Caco-2 (cell line): ENCODE data around the gene TET3. TPM values are rescaled to one million over a fixed set of nuclear protein-coding genes. Genes with fewer than 3 reads are reported as not detected.

Experiments used
- BruUV-seq: library from RNA; stranded (reverse); fragments of 400-500 nt; replicated peaks from 2 replicates; lab custom pipeline; 2021; lab: Mats Ljungman, UMichigan
- CTCF ChIA-PET: fragments of 300-600 bp; sonication (Branson Sonifier 250); formaldehyde crosslinking; loops from one replicate; lab custom pipeline; 2022; ENCODE audit warnings: antibody characterized with exemption; lab: Charles Lee
- POLR2A ChIA-PET: fragments of 300-600 bp; sonication (Branson Sonifier 250); formaldehyde crosslinking; loops from one replicate; lab custom pipeline; 2022; ENCODE audit warnings: antibody characterized with exemption; lab: Charles Lee
- DNase-seq, 2 experiments: peaks; one replicate each; pipeline versions ENCODE4 v3.0.0 to v3.0.0-alpha.2; 2020 to 2022
- H3K27me3 ChIP-seq: replicated peaks from 2 replicates; pipeline ENCODE4 v1.6.0; 2011; ENCODE audit warnings: low read length; ENCODE audit not compliant: control insufficient read depth, insufficient read depth
- H3K36me3 ChIP-seq: 2 replicates; pipeline ENCODE4 v1.5.1; 2011; ENCODE audit warnings: low read length; ENCODE audit not compliant: control insufficient read depth, insufficient read depth
- H3K4me1 ChIP-seq: fragments of 250-450 bp; sonication (Bioruptor Pico); 2 replicates; pipeline ENCODE4 v1.5.1; 2020; ENCODE audit warnings: mild to moderate bottlenecking
- H3K4me3 ChIP-seq: 2 replicates; pipeline ENCODE4 v1.5.1; 2011; ENCODE audit warnings: low read depth, mild to moderate bottlenecking, control low read depth, low read length
- H3K9me3 ChIP-seq: fragments of 250-450 bp; sonication (Bioruptor Pico); 2 replicates; pipeline ENCODE4 v1.5.1; 2020; ENCODE audit warnings: mild to moderate bottlenecking, moderate library complexity
- H3K27ac Mint-ChIP-seq: one replicate; pipeline ENCODE4 v1.8.0; 2022; ENCODE audit warnings: mixed read lengths; ENCODE audit not compliant: unreplicated experiment
- H3K27me3 Mint-ChIP-seq: one replicate; pipeline ENCODE4 v1.8.0; 2022; ENCODE audit warnings: mixed read lengths; ENCODE audit not compliant: insufficient read depth, unreplicated experiment
- H3K36me3 Mint-ChIP-seq: one replicate; pipeline ENCODE4 v1.8.0; 2022; ENCODE audit warnings: mild to moderate bottlenecking, mixed read lengths; ENCODE audit not compliant: insufficient read depth, unreplicated experiment
- H3K4me1 Mint-ChIP-seq: one replicate; pipeline ENCODE4 v1.8.0; 2022; ENCODE audit warnings: low read depth, mixed read lengths; ENCODE audit not compliant: unreplicated experiment
- H3K4me3 Mint-ChIP-seq: one replicate; pipeline ENCODE4 v1.8.0; 2022; ENCODE audit warnings: mild to moderate bottlenecking, moderate library complexity, mixed read lengths; ENCODE audit not compliant: unreplicated experiment
- H3K9me3 Mint-ChIP-seq: one replicate; pipeline ENCODE4 v1.8.0; 2022; ENCODE audit warnings: mixed read lengths; ENCODE audit not compliant: unreplicated experiment
- intact Hi-C: fragments of 100-400 bp; cut with micrococcal nuclease; formaldehyde crosslinking; loops from one replicate; pipeline ENCODE4 v1.10.0; 2022; ENCODE audit not compliant: unreplicated experiment
- total RNA-seq: library from RNA; stranded (reverse); gene quantifications from 2 replicates; pipeline ENCODE4 v1.2.3, GENCODE V29; 2022
- TF ChIP-seq, protein P1 (sequence below), 2 experiments: fragments of 200-600 bp in 1 of 2; IDR thresholded peaks; 1 replicate in 1 of 2; 2 replicates in 1 of 2; pipeline versions ENCODE4 v1.5.1 to v1.8.0; 2011 to 2022; ENCODE audit warnings: antibody characterized with exemption in 1 of 2, control low read depth in 1 of 2, inconsistent platforms in 1 of 2, low read depth in 1 of 2, low read length in 1 of 2, mild to moderate bottlenecking in 1 of 2, moderate library complexity in 1 of 2; ENCODE audit not compliant: insufficient read depth in 1 of 2, severe bottlenecking in 1 of 2, unreplicated experiment in 1 of 2

Gene TET3
- total RNA-seq, 1 experiment from 2014 or later = 27.5 TPM

- TF ChIP-seq, protein P1, sequence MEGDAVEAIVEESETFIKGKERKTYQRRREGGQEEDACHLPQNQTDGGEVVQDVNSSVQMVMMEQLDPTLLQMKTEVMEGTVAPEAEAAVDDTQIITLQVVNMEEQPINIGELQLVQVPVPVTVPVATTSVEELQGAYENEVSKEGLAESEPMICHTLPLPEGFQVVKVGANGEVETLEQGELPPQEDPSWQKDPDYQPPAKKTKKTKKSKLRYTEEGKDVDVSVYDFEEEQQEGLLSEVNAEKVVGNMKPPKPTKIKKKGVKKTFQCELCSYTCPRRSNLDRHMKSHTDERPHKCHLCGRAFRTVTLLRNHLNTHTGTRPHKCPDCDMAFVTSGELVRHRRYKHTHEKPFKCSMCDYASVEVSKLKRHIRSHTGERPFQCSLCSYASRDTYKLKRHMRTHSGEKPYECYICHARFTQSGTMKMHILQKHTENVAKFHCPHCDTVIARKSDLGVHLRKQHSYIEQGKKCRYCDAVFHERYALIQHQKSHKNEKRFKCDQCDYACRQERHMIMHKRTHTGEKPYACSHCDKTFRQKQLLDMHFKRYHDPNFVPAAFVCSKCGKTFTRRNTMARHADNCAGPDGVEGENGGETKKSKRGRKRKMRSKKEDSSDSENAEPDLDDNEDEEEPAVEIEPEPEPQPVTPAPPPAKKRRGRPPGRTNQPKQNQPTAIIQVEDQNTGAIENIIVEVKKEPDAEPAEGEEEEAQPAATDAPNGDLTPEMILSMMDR (IDR thresholded peaks at IDR 0.05; ENCODE audit: insufficient read depth in 1 of 2, low read depth in 1 of 2, low read length in 1 of 2, severe bottlenecking in 1 of 2, unreplicated experiment in 1 of 2) = no peak
- H3K36me3 ChIP-seq = no peaks in the 10 kb centered on the region
- intact Hi-C loops = no loop called here
- Mint-ChIP-seq H3K36me3 (peaks cover 10% of the 10 kb centered on the region), H3K27ac (peak overlapping the region; percentile 6), H3K4me1 (peaks cover 29% of the 10 kb centered on the region), H3K4me3 (no peak overlapping the region), H3K27me3 (no peaks in the 10 kb centered on the region), H3K9me3 (no peaks in the 10 kb centered on the region)
- H3K9me3 ChIP-seq = no peaks in the 10 kb centered on the region
- ChIA-PET CTCF (no interaction called here), POLR2A (no interaction called here)
- BruUV-seq = no TSS peak
- peak in 1 of 2 experiments; percentile 19 for DNase-seq
- H3K4me1 ChIP-seq = peaks cover 27% of the 10 kb centered on the region
- no peak overlapping the region for H3K4me3 ChIP-seq
- no peaks in the 10 kb centered on the region for H3K27me3 ChIP-seq
Measured at GRCh38 chr2:74004212-74005182, 19.8 kb downstream of the TET3 start.

DNA sequence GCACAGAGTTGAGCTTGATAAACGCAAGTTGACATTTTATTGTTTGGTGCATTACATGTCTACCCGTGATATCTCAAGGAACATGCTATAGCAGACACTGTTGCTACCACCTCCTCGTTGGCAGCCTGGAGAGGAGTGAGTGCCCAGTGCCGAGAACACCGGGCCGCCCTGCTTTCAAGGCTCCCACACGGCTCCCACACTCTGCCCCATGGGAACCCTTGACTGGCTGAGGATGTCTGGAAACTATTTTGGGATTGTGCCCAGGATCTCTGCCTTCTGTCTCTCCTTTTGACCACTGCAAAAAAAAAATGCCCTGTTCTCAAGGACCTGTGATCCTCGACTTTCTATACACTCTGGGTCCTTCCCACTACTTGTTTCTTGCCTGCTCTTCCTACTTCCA, 21.1 kb downstream of the TET3 start:
- H3K27ac Mint-ChIP-seq = no peak overlapping the region
- no peak overlapping the region for H3K4me3 ChIP-seq
- CTCF ChIA-PET = no interaction called here
- H3K27me3 ChIP-seq = no peaks in the 10 kb centered on the region
- H3K9me3 ChIP-seq = no peaks in the 10 kb centered on the region
- H3K36me3 ChIP-seq = no peaks in the 10 kb centered on the region
- no peak overlapping the region for H3K4me3 Mint-ChIP-seq
- H3K9me3 Mint-ChIP-seq = no peaks in the 10 kb centered on the region
- H3K4me1 ChIP-seq = peaks cover 19% of the 10 kb centered on the region
- no peaks in the 10 kb centered on the region for H3K27me3 Mint-ChIP-seq
- POLR2A ChIA-PET = interaction anchor here (0.6 kb wide), 1 partner anchor 96 kb away, joined by 3 read pairs; no protein-coding TSS in a partner anchor
- DNase-seq = no peak
- H3K4me1 Mint-ChIP-seq = peaks cover 28% of the 10 kb centered on the region
- H3K36me3 Mint-ChIP-seq = peaks cover 20% of the 10 kb centered on the region
- intact Hi-C loops = no loop called here
- BruUV-seq = no TSS peak
- TF ChIP-seq, protein P1 (IDR thresholded peaks at IDR 0.05; ENCODE audit: insufficient read depth in 1 of 2, low read depth in 1 of 2, low read length in 1 of 2, severe bottlenecking in 1 of 2, unreplicated experiment in 1 of 2) = no peak

DNA sequence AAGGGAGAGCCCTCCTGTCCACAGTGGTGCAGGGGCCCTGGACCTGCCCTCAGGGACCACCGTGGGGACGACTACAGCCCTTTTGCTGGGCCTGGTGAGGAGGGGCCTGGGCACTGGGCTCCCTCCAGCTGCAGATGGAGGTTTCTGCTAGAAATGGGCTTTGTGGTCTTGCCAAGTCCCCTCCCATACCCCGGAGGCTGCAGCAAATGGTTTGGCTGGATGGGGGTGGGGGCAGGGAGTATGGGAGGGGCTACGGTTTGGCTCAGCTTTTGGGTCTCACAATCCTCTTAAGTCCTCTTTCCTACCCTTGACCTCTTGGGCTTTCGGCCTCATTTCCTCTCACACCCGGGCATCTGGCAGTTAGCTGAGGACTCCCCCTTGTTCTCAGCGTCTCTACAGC, 21.7 kb downstream of the TET3 start:
- Mint-ChIP-seq H3K36me3 (peaks cover 19% of the 10 kb centered on the region), H3K4me3 (no peak overlapping the region), H3K27ac (no peak overlapping the region), H3K27me3 (no peaks in the 10 kb centered on the region), H3K4me1 (peaks cover 25% of the 10 kb centered on the region), H3K9me3 (no peaks in the 10 kb centered on the region)
- intact Hi-C loops = no loop called here
- ChIA-PET POLR2A (no interaction called here), CTCF (no interaction called here)
- no peak overlapping the region for H3K4me3 ChIP-seq
- BruUV-seq = no TSS peak
- H3K36me3 ChIP-seq = no peaks in the 10 kb centered on the region
- DNase-seq = no peak
- no peaks in the 10 kb centered on the region for H3K27me3 ChIP-seq
- no peaks in the 10 kb centered on the region for H3K9me3 ChIP-seq
- H3K4me1 ChIP-seq = 0 out of 2 replicates have a peak, but pooled peaks cover 16% of the 10 kb centered on the region
- TF ChIP-seq, protein P1 (IDR thresholded peaks at IDR 0.05; ENCODE audit: insufficient read depth in 1 of 2, low read depth in 1 of 2, low read length in 1 of 2, severe bottlenecking in 1 of 2, unreplicated experiment in 1 of 2) = no peak
